GM12878 (cell line): ENCODE data around the gene C3orf20. TPM values are rescaled to one million over a fixed set of nuclear protein-coding genes. Genes with fewer than 3 reads are reported as not detected.

Experiments used
- ATAC-seq: fragments of 200-7000 bp; cut with Tn5 transposase; 3 replicates; pipeline ENCODE4 v1.9.1; 2020; ENCODE audit warnings: mild to moderate bottlenecking, moderate library complexity
- BruUV-seq: library from RNA; stranded (reverse); fragments of 400-500 nt; replicated peaks from 2 replicates; lab custom pipeline; 2021; lab: Mats Ljungman, UMichigan
- CTCF ChIA-PET: fragments of 300-600 bp; sonication (Branson Sonifier 250); formaldehyde crosslinking; extraction: SDS; loops from one replicate; lab custom pipeline; 2021; ENCODE audit warnings: inconsistent platforms; lab: Yijun Ruan, JAX
- POLR2A ChIA-PET: fragments of 350-600 bp; formaldehyde crosslinking; extraction: SDS; loops from one replicate; lab custom pipeline; 2021; ENCODE audit warnings: inconsistent platforms; lab: Charles Lee
- RAD21 ChIA-PET: fragments of 300-600 bp; sonication (Branson Sonifier 250); formaldehyde crosslinking; loops from one replicate; lab custom pipeline; 2023; ENCODE audit warnings: antibody characterized with exemption; ENCODE audit not compliant: unreplicated experiment; lab: Charles Lee
- SMC1A ChIA-PET: fragments of 300-600 bp; sonication (Branson Sonifier 250); formaldehyde crosslinking; loops from one replicate; lab custom pipeline; 2023; ENCODE audit not compliant: unreplicated experiment, uncharacterized antibody; lab: Charles Lee
- DNase-seq: peaks from one replicate; pipeline ENCODE4 v3.0.0-alpha.2; 2011; ENCODE audit warnings: low read depth, low spot score
- FAIRE-seq: peaks from 3 replicates; lab custom pipeline; 2011; peaks lifted over from hg19 to GRCh38; lab: Jason Lieb, UNC
- H2AFZ ChIP-seq: 2 replicates; pipeline ENCODE4 v1.6.0; 2011; ENCODE audit warnings: low read depth, low read length, control low read depth; ENCODE audit not compliant: control insufficient read depth
- H3K27ac ChIP-seq: 2 replicates; pipeline ENCODE4 v1.5.1; 2011; ENCODE audit warnings: control low read depth; ENCODE audit not compliant: control insufficient read depth, insufficient read depth
- H3K27me3 ChIP-seq, 2 experiments: replicated peaks in 1 of 2; 2 replicates each; pipeline versions ENCODE4 v1.6.0 to v1.6.1; 2011; ENCODE audit warnings: low read length in 1 of 2; ENCODE audit not compliant: control insufficient read depth in 2 of 2, insufficient read depth in 2 of 2
- H3K36me3 ChIP-seq, 2 experiments: 2 replicates each; pipeline ENCODE4 v1.5.1; 2011; ENCODE audit warnings: low read length in 1 of 2; ENCODE audit not compliant: control insufficient read depth in 2 of 2, insufficient read depth in 2 of 2
- H3K4me1 ChIP-seq: 2 replicates; pipeline ENCODE4 v1.6.1; 2011; ENCODE audit warnings: mild to moderate bottlenecking, low read length, moderate library complexity, mixed read lengths; ENCODE audit not compliant: control insufficient read depth, insufficient read depth
- H3K4me2 ChIP-seq: 2 replicates; pipeline ENCODE4 v1.6.0; 2011; ENCODE audit warnings: control low read depth; ENCODE audit not compliant: control insufficient read depth, insufficient read depth
- H3K4me3 ChIP-seq: fragments of 200-600 bp; sonication (generic); 2 replicates; pipeline ENCODE4 v1.5.1; 2016
- H3K79me2 ChIP-seq: 2 replicates; pipeline ENCODE4 v1.6.0; 2011; ENCODE audit warnings: low read length; ENCODE audit not compliant: control insufficient read depth, insufficient read depth
- H3K9ac ChIP-seq: 2 replicates; pipeline ENCODE4 v1.8.0; 2011; ENCODE audit warnings: low read length, control low read depth, mixed read lengths; ENCODE audit not compliant: control insufficient read depth, insufficient read depth
- H3K9me3 ChIP-seq: replicated peaks from 3 replicates; pipeline ENCODE4 v1.5.1; 2011; ENCODE audit warnings: mild to moderate bottlenecking, low read length; ENCODE audit not compliant: control insufficient read depth, insufficient read depth
- H4K20me1 ChIP-seq: 2 replicates; pipeline ENCODE4 v1.6.0; 2011; ENCODE audit not compliant: control insufficient read depth, insufficient read depth
- ATF3 ChIP-seq: IDR thresholded peaks from 2 replicates; pipeline ENCODE4 v1.6.1; 2011; ENCODE audit warnings: low read depth, mild to moderate bottlenecking, low read length, moderate library complexity, borderline replicate concordance; ENCODE audit errors: extremely low read depth
- BACH1 ChIP-seq: fragments of 450-650 bp; IDR thresholded peaks from 2 replicates; pipeline ENCODE4 v1.6.1; 2017; ENCODE audit warnings: mild to moderate bottlenecking, borderline replicate concordance
- CREM ChIP-seq: IDR thresholded peaks from 2 replicates; pipeline ENCODE4 v1.6.1; 2014; ENCODE audit warnings: antibody characterized with exemption, low read depth
- ETV6 ChIP-seq, 2 experiments: fragments of 450-650 bp in 1 of 2; IDR thresholded peaks in 1 of 2; conservative IDR thresholded peaks in 1 of 2; 2 replicates each; pipeline ENCODE4 v1.6.1; 2014; ENCODE audit warnings: antibody characterized with exemption in 1 of 2, borderline replicate concordance in 1 of 2, low read depth in 1 of 2, mild to moderate bottlenecking in 1 of 2, moderate library complexity in 1 of 2
- GATAD2B ChIP-seq: fragments of 450-650 bp; conservative IDR thresholded peaks from 2 replicates; pipeline ENCODE4 v1.6.1; 2017; ENCODE audit warnings: low read depth, mild to moderate bottlenecking, moderate library complexity
- KAT2A ChIP-seq: conservative IDR thresholded peaks from 2 replicates; pipeline ENCODE4 v1.6.1; 2011; ENCODE audit warnings: low read depth, low read length; ENCODE audit not compliant: control insufficient read depth
- MTA2 ChIP-seq: fragments of 450-650 bp; IDR thresholded peaks from 2 replicates; pipeline ENCODE4 v1.6.1; 2016; ENCODE audit warnings: low read depth, mild to moderate bottlenecking, moderate library complexity
- REST ChIP-seq: IDR thresholded peaks from 2 replicates; pipeline ENCODE4 v1.6.1; 2012; ENCODE audit warnings: mild to moderate bottlenecking, low read depth, low read length
- RFX5 ChIP-seq: IDR thresholded peaks from 2 replicates; pipeline ENCODE4 v1.6.1; 2011; ENCODE audit warnings: low read depth, low read length, improper control_type of control experiment
- SREBF1 ChIP-seq: IDR thresholded peaks from 2 replicates; pipeline ENCODE4 v1.6.1; 2012; ENCODE audit warnings: mild to moderate bottlenecking, low read length
- TCF3 ChIP-seq: IDR thresholded peaks from 2 replicates; pipeline ENCODE4 v1.6.1; 2012; ENCODE audit warnings: low read depth, mild to moderate bottlenecking, low read length, borderline replicate concordance; ENCODE audit not compliant: insufficient read depth
- USF2 ChIP-seq: IDR thresholded peaks from 2 replicates; pipeline ENCODE4 v1.6.1; 2011; ENCODE audit warnings: low read depth, low read length, improper control_type of control experiment, borderline replicate concordance
- WGBS: methylation state at CpG from one replicate; pipeline ENCODE4 v1.1.6; 2016; ENCODE audit warnings: low lambda C conversion rate; ENCODE audit not compliant: insufficient replicate concordance, insufficient coverage; ENCODE audit errors: missing lambda C conversion rate; 5-methylcytosine and 5-hydroxymethylcytosine counted together
- in situ Hi-C: fragments of 300-500 bp; cut with MboI; formaldehyde crosslinking; loops from 9 replicates; pipeline ENCODE4 v1.14.3; 2018; ENCODE audit warnings: mixed read lengths
- intact Hi-C: fragments of 100-400 bp; cut with micrococcal nuclease; formaldehyde crosslinking; loops from one replicate; pipeline ENCODE4 v1.14.2; 2022; ENCODE audit not compliant: unreplicated experiment
- polyA plus RNA-seq, 11 experiments: library from polyadenylated mRNA; depleted of rRNA in 4 of 11; unstranded in 6 of 11; stranded (reverse) in 5 of 11; fragments of >200 nt; fragmentation: Nextera tagmentation in 4 of 11; fragmentation: Illumina TruSeq in 1 of 11; extraction: Ambion mirVana in 4 of 11; extraction: Trizol in 1 of 11; gene quantifications; 1 replicate in 1 of 11; 2 replicates in 10 of 11; pipeline versions ENCODE4 v1.2.1 to v1.2.3, GENCODE V29; 2011 to 2016; ENCODE audit warnings: inconsistent platforms in 2 of 11, missing spikeins in 2 of 11, low read depth in 1 of 11
- total RNA-seq, 4 experiments: library from RNA; depleted of rRNA in 3 of 4; stranded (reverse); fragments of >200 nt in 3 of 4; fragmentation: Illumina TruSeq in 1 of 4; extraction: Trizol in 1 of 4; gene quantifications; 2 replicates each; pipeline versions ENCODE4 v1.2.1 to v1.2.3, GENCODE V29; 2013 to 2021

C3orf20 gene
- total and polyA plus RNA-seq, 10 of the 15 experiments (the other 5 are each of a cell fraction or from before 2014, with no cell fraction given), result 0.05 to 2.9 (median 1.0) TPM

- H3K9me3 ChIP-seq, result no peaks in the 10 kb centered on the region
- no peak for TF ChIP-seq USF2
- no peak for TF ChIP-seq BACH1
- no peak for TF ChIP-seq ETV6 (conservative IDR thresholded peaks at IDR 0.05 in 1 of 2, IDR thresholded peaks at IDR 0.05 in 1 of 2; ENCODE audit: borderline replicate concordance in 1 of 2, low read depth in 1 of 2)
- TF ChIP-seq ATF3, result no peak
- TF ChIP-seq TCF3, result no peak
- TF ChIP-seq MTA2, result no peak
- TF ChIP-seq SREBF1, result no peak
- TF ChIP-seq CREM, result no peak
- TF ChIP-seq GATAD2B, result no peak
- no peak for TF ChIP-seq RFX5
- TF ChIP-seq REST, result no peak
- TF ChIP-seq KAT2A, result no peak
- no peaks in the 10 kb centered on the region for H3K79me2 ChIP-seq
- SMC1A ChIA-PET, result no interaction called here
- no peak overlapping the region for H2AFZ ChIP-seq
- WGBS, result 7% methylated on average over 7 of the region's 7 CpGs
- no peak for FAIRE-seq
- ATAC-seq, result no peak
- H3K27me3 ChIP-seq, result peaks cover 0 to 2% of the 10 kb centered on the region in 2 experiments; a peak in 2 of 4 replicates
- DNase-seq, result no peak
- CTCF ChIA-PET, result interaction anchor here (1.1 kb wide), 1 partner anchor 14 kb away, joined by 4 read pairs; no protein-coding TSS in a partner anchor
- no peaks in the 10 kb centered on the region for H3K4me1 ChIP-seq
- in situ Hi-C loops, result no loop called here
- H4K20me1 ChIP-seq, result no peaks in the 10 kb centered on the region
- H3K4me3 ChIP-seq, result no peak overlapping the region
- intact Hi-C loops, result no loop called here
- no peaks in the 10 kb centered on the region for H3K36me3 ChIP-seq
- RAD21 ChIA-PET, result no interaction called here
- no peak overlapping the region for H3K4me2 ChIP-seq
- BruUV-seq, result no TSS peak
- no peak overlapping the region for H3K27ac ChIP-seq
- H3K9ac ChIP-seq, result no peak overlapping the region
- POLR2A ChIA-PET, result interaction anchor here (0.6 kb wide), 1 partner anchor 11 kb away, joined by 5 read pairs; no protein-coding TSS in a partner anchor
Observed at GRCh38 chr3:14804835-14805780, 130.2 kb downstream of the C3orf20 start.
